K562 (cell line): ENCODE results near the gene TAL1. TPM values are rescaled to one million over a fixed set of nuclear protein-coding genes. Genes with fewer than 3 reads are reported as not detected.

Source experiments
- ATAC-seq: fragments of 200-7000 bp; cut with Tn5 transposase; 3 replicates; pipeline ENCODE4 v1.9.1; 2020; ENCODE audit warnings: moderate library complexity
- BruUV-seq: library from RNA; stranded (reverse); fragments of 400-500 nt; replicated peaks from 2 replicates; lab custom pipeline; 2021; lab: Mats Ljungman, UMichigan
- CTCF ChIA-PET: fragments of 300-600 bp; formaldehyde crosslinking; extraction: SDS; loops from one replicate; lab custom pipeline; 2021; ENCODE audit warnings: low intra/inter-chr PET ratio; lab: Yijun Ruan, JAX
- POLR2A ChIA-PET: fragments of 300-600, 350-650 bp; sonication (Branson Sonifier 250); formaldehyde crosslinking; extraction: SDS; loops from one replicate; lab custom pipeline; 2021; ENCODE audit warnings: antibody characterized with exemption, inconsistent platforms; lab: Yijun Ruan, JAX
- DNase-seq, 4 experiments: peaks; one replicate each; pipeline versions ENCODE4 v3.0.0 to v3.0.0-alpha.2; 2011 to 2018; ENCODE audit warnings: low spot score in 3 of 4, mixed read lengths in 3 of 4; ENCODE audit errors: extremely low read depth in 1 of 4
- FAIRE-seq: peaks from 2 replicates; lab custom pipeline; 2011; peaks lifted over from hg19 to GRCh38; lab: Jason Lieb, UNC
- H2AFZ ChIP-seq: 2 replicates; pipeline ENCODE4 v1.6.0; 2011; ENCODE audit warnings: low read depth, low read length, control low read depth, inconsistent platforms
- H3K27ac ChIP-seq: fragments of 200-600 bp; 3 replicates; pipeline ENCODE4 v1.8.0; 2011; ENCODE audit warnings: low read depth, mild to moderate bottlenecking, control low read depth, inconsistent platforms, low read length, moderate library complexity, mixed read lengths; ENCODE audit errors: extremely low read depth
- H3K27me3 ChIP-seq, 2 experiments: fragments of 300-600 bp in 1 of 2; 2 replicates in 1 of 2; 3 replicates in 1 of 2; pipeline versions ENCODE4 v1.6.0 to v1.8.0; 2011; ENCODE audit warnings: inconsistent platforms in 2 of 2, low read length in 2 of 2, mild to moderate bottlenecking in 1 of 2, mixed read lengths in 1 of 2, moderate library complexity in 1 of 2; ENCODE audit not compliant: control insufficient read depth in 2 of 2, insufficient read depth in 2 of 2
- H3K36me3 ChIP-seq: fragments of 300-600 bp; 3 replicates; pipeline ENCODE4 v1.8.0; 2011; ENCODE audit warnings: mild to moderate bottlenecking, low read length, inconsistent platforms; ENCODE audit not compliant: control insufficient read depth, insufficient read depth
- H3K4me1 ChIP-seq, 2 experiments: fragments of 200-600 bp in 1 of 2; replicated peaks in 1 of 2; 2 replicates in 1 of 2; 3 replicates in 1 of 2; pipeline versions ENCODE4 v1.5.1 to v1.8.0; 2011; ENCODE audit warnings: inconsistent platforms in 2 of 2, low read length in 2 of 2, mild to moderate bottlenecking in 1 of 2, mixed read lengths in 1 of 2, moderate library complexity in 1 of 2; ENCODE audit not compliant: control insufficient read depth in 2 of 2, insufficient read depth in 2 of 2
- H3K4me2 ChIP-seq: 2 replicates; pipeline ENCODE4 v1.6.1; 2011; ENCODE audit warnings: low read length, control low read depth, inconsistent platforms, mixed read lengths; ENCODE audit not compliant: insufficient read depth
- H3K4me3 ChIP-seq: fragments of 200-600 bp; sonication (generic), shearing (Covaris generic); 2 replicates; pipeline ENCODE4 v1.5.1; 2016; ENCODE audit warnings: control low read depth, inconsistent platforms
- H3K79me2 ChIP-seq: fragments of 200-600 bp; 3 replicates; pipeline ENCODE4 v1.8.0; 2011; ENCODE audit warnings: low read length, inconsistent platforms; ENCODE audit not compliant: control insufficient read depth, insufficient read depth
- H3K9ac ChIP-seq, 2 experiments: 2 replicates each; pipeline versions ENCODE4 v1.6.0 to v1.6.1; 2011; ENCODE audit warnings: low read depth in 2 of 2, low read length in 2 of 2, control low read depth in 1 of 2, inconsistent platforms in 1 of 2, mild to moderate bottlenecking in 1 of 2, mixed read lengths in 1 of 2; ENCODE audit not compliant: insufficient read depth in 1 of 2
- H3K9me1 ChIP-seq: one replicate; pipeline ENCODE4 v1.6.0; 2011; ENCODE audit warnings: inconsistent platforms, mild to moderate bottlenecking, low read length, moderate library complexity; ENCODE audit not compliant: control insufficient read depth, insufficient read depth
- H3K9me3 ChIP-seq: replicated peaks from 2 replicates; pipeline ENCODE4 v1.5.1; 2011; ENCODE audit warnings: low read depth, low read length, inconsistent platforms; ENCODE audit not compliant: control insufficient read depth, insufficient read depth
- H4K20me1 ChIP-seq: replicated peaks from 2 replicates; pipeline ENCODE4 v1.6.1; 2011; ENCODE audit warnings: low read length, inconsistent platforms, mixed read lengths; ENCODE audit not compliant: control insufficient read depth, insufficient read depth
- HBP1 ChIP-seq: fragments of 450-650 bp; formaldehyde crosslinking; IDR thresholded peaks from 2 replicates; pipeline ENCODE4 v1.4.0; 2022; ENCODE audit warnings: missing genetic modification characterization
- HDGF ChIP-seq: fragments of 450-650 bp; IDR thresholded peaks from 2 replicates; pipeline ENCODE4 v1.6.1; 2016
- HEY1 ChIP-seq: fragments of 250-450 bp; sonication (Bioruptor Pico); IDR thresholded peaks from 2 replicates; pipeline ENCODE4 v1.5.0; 2020; ENCODE audit warnings: mild to moderate bottlenecking, moderate library complexity, borderline replicate concordance
- MLLT1 ChIP-seq, 2 experiments: fragments of 450-650 bp; IDR thresholded peaks; 2 replicates each; pipeline ENCODE4 v1.6.1; 2016
- MYNN ChIP-seq, 2 experiments: sonication (generic); formaldehyde crosslinking in 1 of 2; IDR thresholded peaks; 2 replicates each; pipeline versions ENCODE4 v1.5.0 to v1.6.1; 2016 to 2020; ENCODE audit warnings: antibody characterized with exemption in 1 of 2, missing genetic modification reagents in 1 of 2
- NCOA1 ChIP-seq: fragments of 450-650 bp; IDR thresholded peaks from 2 replicates; pipeline ENCODE4 v1.6.1; 2016; ENCODE audit warnings: low read depth
- NRF1 ChIP-seq, 2 experiments: fragments of 450-650 bp; IDR thresholded peaks in 1 of 2; conservative IDR thresholded peaks in 1 of 2; 2 replicates each; pipeline ENCODE4 v1.6.1; 2014; ENCODE audit warnings: mild to moderate bottlenecking in 2 of 2
- POLR2A ChIP-seq: fragments of 450-650 bp; conservative IDR thresholded peaks from 2 replicates; pipeline ENCODE4 v1.6.1; 2016
- SRF ChIP-seq, 2 experiments: fragments of 250-450, 450-650 bp in 1 of 2; sonication (Bioruptor Pico) in 1 of 2; sonication (generic) in 1 of 2; formaldehyde crosslinking; IDR thresholded peaks; 2 replicates each; pipeline versions ENCODE4 v1.5.0 to v1.5.1; 2020 to 2022; ENCODE audit warnings: mild to moderate bottlenecking in 1 of 2, missing genetic modification reagents in 1 of 2
- SUPT5H ChIP-seq: fragments of 450-650 bp; IDR thresholded peaks from 2 replicates; pipeline ENCODE4 v1.6.1; 2016
- ZNF584 ChIP-seq: fragments of 200-800 bp; sonication (Bioruptor generic); IDR thresholded peaks from 2 replicates; pipeline ENCODE4 v1.6.1; 2016; ENCODE audit warnings: low read depth, mild to moderate bottlenecking, missing genetic modification characterization, missing compliant biosample characterization
- ZSCAN29 ChIP-seq: fragments of 450-650 bp; IDR thresholded peaks from 2 replicates; pipeline ENCODE4 v1.6.1; 2017
- WGBS: fragments of 100-300 bp; shearing (Covaris generic); methylation state at CpG from one replicate; pipeline ENCODE4 v1.1.6; 2016; ENCODE audit warnings: low coverage, mixed read lengths; ENCODE audit not compliant: insufficient coverage; ENCODE audit errors: missing lambda C conversion rate; 5-methylcytosine and 5-hydroxymethylcytosine counted together
- in situ Hi-C: fragments of 300-500 bp; cut with MboI; formaldehyde crosslinking; loops from 4 replicates; pipeline ENCODE4 v1.15.0; 2018; ENCODE audit warnings: inconsistent platforms, mixed read lengths
- intact Hi-C: fragments of 100-400 bp; cut with micrococcal nuclease; formaldehyde crosslinking; loops from 2 replicates; pipeline ENCODE4 v1.14.2; 2022
- polyA plus RNA-seq, 8 experiments: library from polyadenylated mRNA; depleted of rRNA in 4 of 8; stranded (reverse) in 5 of 8; unstranded in 3 of 8; fragments of >200 nt; fragmentation: Nextera tagmentation in 2 of 8; fragmentation: Illumina TruSeq in 1 of 8; extraction: Ambion mirVana in 2 of 8; extraction: Trizol in 1 of 8; gene quantifications; 2 replicates each; pipeline versions ENCODE4 v1.2.1 to v1.2.3, GENCODE V29; 2011 to 2014; ENCODE audit warnings: inconsistent platforms in 1 of 8, missing spikeins in 1 of 8
- total RNA-seq, 7 experiments: library from RNA; depleted of rRNA in 6 of 7; stranded (reverse); fragments of >200 nt in 6 of 7; fragmentation: Illumina TruSeq in 2 of 7; extraction: Trizol in 2 of 7; gene quantifications; 2 replicates each; pipeline versions ENCODE4 v1.2.1 to v1.2.3, GENCODE V29; 2011 to 2021; ENCODE audit warnings: low replicate concordance in 1 of 7
- TF ChIP-seq, protein P1 (sequence below), 2 experiments: fragments of 450-650 bp in 1 of 2; sonication (generic) in 1 of 2; formaldehyde crosslinking in 1 of 2; IDR thresholded peaks in 1 of 2; conservative IDR thresholded peaks in 1 of 2; 2 replicates each; pipeline versions ENCODE4 v1.6.1 to v1.8.1; 2016 to 2023; ENCODE audit warnings: mild to moderate bottlenecking in 2 of 2, moderate library complexity in 2 of 2, inconsistent platforms in 1 of 2, missing genetic modification reagents in 1 of 2
- TF ChIP-seq, protein P2 (sequence below): fragments of 450-650 bp; IDR thresholded peaks from 2 replicates; pipeline ENCODE4 v1.7.0; 2016; ENCODE audit warnings: borderline replicate concordance

The TAL1 gene
- total and polyA plus RNA-seq, 9 of the 15 experiments (the other 6 are each of a cell fraction or from before 2014, with no cell fraction given) = 18.5 to 106 (median 59.7) TPM

DNA sequence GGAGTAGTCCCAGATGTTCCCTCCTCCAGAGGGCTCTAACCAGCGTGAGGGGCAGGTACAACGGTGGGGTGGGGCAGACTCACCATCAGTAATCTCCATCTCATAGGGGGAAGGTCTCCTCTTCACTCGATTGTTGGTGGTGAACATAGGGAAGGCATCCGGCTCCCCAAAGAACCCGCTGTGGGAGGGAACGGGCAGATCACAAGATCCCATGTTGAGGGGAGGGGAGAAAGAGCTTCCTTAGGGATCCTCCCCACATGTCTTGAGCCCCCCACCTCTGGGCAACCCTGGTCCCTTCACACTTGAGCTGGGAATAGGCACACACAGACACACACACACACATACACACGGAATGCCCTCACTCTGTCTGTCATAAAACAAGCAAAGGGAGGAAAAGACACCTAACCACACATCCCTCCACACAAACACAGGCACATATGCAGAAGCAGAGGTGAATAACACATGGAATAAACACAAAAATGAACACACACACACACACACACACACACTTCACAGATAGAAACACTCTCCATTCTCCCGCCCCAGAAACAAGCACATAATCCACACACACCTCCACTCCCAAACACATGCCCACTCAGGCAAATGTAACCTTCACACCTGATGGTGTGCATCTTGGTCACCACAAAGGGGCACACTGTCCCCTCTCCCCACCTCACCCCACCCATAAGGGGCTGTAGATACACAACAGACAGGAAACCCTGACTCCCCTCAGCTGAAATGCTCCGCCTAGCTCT is 7.9 kb downstream of the TAL1 start:
- H3K9ac ChIP-seq = 0 out of 4 replicates have a peak overlapping the region, but pooled peaks of 1 of the 2 experiments have one; percentile 79
- no peak overlapping the region for H2AFZ ChIP-seq
- intact Hi-C loops = no loop called here
- peaks cover 82% of the 10 kb centered on the region for H3K79me2 ChIP-seq
- H3K4me3 ChIP-seq = no peak overlapping the region
- peak; percentile 62 for FAIRE-seq
- no peaks in the 10 kb centered on the region for H3K9me3 ChIP-seq
- H3K4me1 ChIP-seq = peaks cover 25 to 37% of the 10 kb centered on the region in 2 experiments; a peak in 4 of 5 replicates
- no peaks in the 10 kb centered on the region for H3K27me3 ChIP-seq
- peaks cover 18% of the 10 kb centered on the region; the same call in 1 of the 2 replicates for H4K20me1 ChIP-seq
- no peak overlapping the region; the same call in 2 of the 3 replicates for H3K27ac ChIP-seq
- no peak for ATAC-seq
- 92% methylated on average over 9 of the region's 9 CpGs for WGBS
- H3K9me1 ChIP-seq = peaks cover 16% of the 10 kb centered on the region
- DNase-seq = peak in 1 of 4 experiments; percentile 14
- in situ Hi-C loops = no loop called here
- H3K4me2 ChIP-seq = no peak overlapping the region
- peak; percentile 40; the same call in 1 of the 2 replicates for TF ChIP-seq HBP1 (CRISPR knock-in tag)
- TF ChIP-seq POLR2A = 0 out of 2 replicates have a peak, but pooled peaks have one; percentile 40
- no peak for TF ChIP-seq MYNN (IDR thresholded peaks at IDR 0.05)
- no peak for TF ChIP-seq MYNN (CRISPR knock-in tag; IDR thresholded peaks at IDR 0.05)
- TF ChIP-seq ZNF584 (CRISPR knock-in tag) = no peak
- TF ChIP-seq NRF1 (conservative IDR thresholded peaks at IDR 0.05 in 1 of 2, IDR thresholded peaks at IDR 0.05 in 1 of 2) = no peak
- TF ChIP-seq HEY1 (CRISPR knock-in tag) = no peak
- TF ChIP-seq SUPT5H = peak; percentile 32; the same call in 1 of the 2 replicates
- TF ChIP-seq SRF (CRISPR knock-in tag; IDR thresholded peaks at IDR 0.05) = no peak
- TF ChIP-seq NCOA1 = no peak
- no peak for TF ChIP-seq ZSCAN29
- TF ChIP-seq, protein P1, sequence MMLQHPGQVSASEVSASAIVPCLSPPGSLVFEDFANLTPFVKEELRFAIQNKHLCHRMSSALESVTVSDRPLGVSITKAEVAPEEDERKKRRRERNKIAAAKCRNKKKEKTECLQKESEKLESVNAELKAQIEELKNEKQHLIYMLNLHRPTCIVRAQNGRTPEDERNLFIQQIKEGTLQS (IDR thresholded peaks at IDR 0.05) = no peak
- TF ChIP-seq, protein P1 (CRISPR knock-in tag; conservative IDR thresholded peaks at IDR 0.05) = no peak
- peak; percentile 49; the same call in 1 of the 2 replicates for TF ChIP-seq HDGF
- 0 out of 4 replicates have a peak, but pooled peaks of 1 of the 2 experiments have one; percentile 25 for TF ChIP-seq MLLT1 (IDR thresholded peaks at IDR 0.05)
- TF ChIP-seq, protein P2, sequence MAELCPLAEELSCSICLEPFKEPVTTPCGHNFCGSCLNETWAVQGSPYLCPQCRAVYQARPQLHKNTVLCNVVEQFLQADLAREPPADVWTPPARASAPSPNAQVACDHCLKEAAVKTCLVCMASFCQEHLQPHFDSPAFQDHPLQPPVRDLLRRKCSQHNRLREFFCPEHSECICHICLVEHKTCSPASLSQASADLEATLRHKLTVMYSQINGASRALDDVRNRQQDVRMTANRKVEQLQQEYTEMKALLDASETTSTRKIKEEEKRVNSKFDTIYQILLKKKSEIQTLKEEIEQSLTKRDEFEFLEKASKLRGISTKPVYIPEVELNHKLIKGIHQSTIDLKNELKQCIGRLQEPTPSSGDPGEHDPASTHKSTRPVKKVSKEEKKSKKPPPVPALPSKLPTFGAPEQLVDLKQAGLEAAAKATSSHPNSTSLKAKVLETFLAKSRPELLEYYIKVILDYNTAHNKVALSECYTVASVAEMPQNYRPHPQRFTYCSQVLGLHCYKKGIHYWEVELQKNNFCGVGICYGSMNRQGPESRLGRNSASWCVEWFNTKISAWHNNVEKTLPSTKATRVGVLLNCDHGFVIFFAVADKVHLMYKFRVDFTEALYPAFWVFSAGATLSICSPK = 0 out of 2 replicates have a peak, but pooled peaks have one; percentile 58
- ChIA-PET CTCF (no interaction called here), POLR2A (interaction anchor here (0.6 to 2.0 kb wide), 8 partner anchors 9 to 284 kb away, joined by 3 to 10 read pairs (median 3); partner anchors contain the start of gene STIL)
- BruUV-seq = no TSS peak
- H3K36me3 ChIP-seq = peaks cover 85% of the 10 kb centered on the region
